Hepatocyte (in vitro differentiated cells): ENCODE results near the gene OXSR1. TPM values are rescaled to one million over a fixed set of nuclear protein-coding genes. Genes with fewer than 3 reads are reported as not detected.

Experiments
- DNase-seq: peaks from one replicate; pipeline ENCODE4 v3.0.0-alpha.2; 2016; ENCODE audit warnings: low spot score
- H2AFZ ChIP-seq: fragments of 200-600 bp; sonication (generic); 2 replicates; pipeline ENCODE4 v1.6.0; 2016; ENCODE audit warnings: antibody characterized with exemption, mild to moderate bottlenecking
- H3K27ac ChIP-seq: fragments of 200-600 bp; sonication (generic); 2 replicates; pipeline ENCODE4 v1.5.1; 2016; ENCODE audit warnings: mild to moderate bottlenecking
- H3K27me3 ChIP-seq: fragments of 200-600 bp; sonication (generic); 2 replicates; pipeline ENCODE4 v1.6.1; 2016
- H3K36me3 ChIP-seq: fragments of 200-600 bp; sonication (generic); replicated peaks from 2 replicates; pipeline ENCODE4 v1.5.1; 2016; ENCODE audit warnings: low read depth; ENCODE audit not compliant: insufficient read depth
- H3K4me1 ChIP-seq: fragments of 200-600 bp; sonication (generic); 2 replicates; pipeline ENCODE4 v1.5.1; 2016; ENCODE audit warnings: mild to moderate bottlenecking, moderate library complexity; ENCODE audit not compliant: insufficient read depth
- H3K4me2 ChIP-seq: fragments of 200-600 bp; sonication (generic); 2 replicates; pipeline ENCODE4 v1.6.0; 2016
- H3K4me3 ChIP-seq: fragments of 200-600 bp; sonication (generic); 2 replicates; pipeline ENCODE4 v1.5.1; 2016; ENCODE audit warnings: mild to moderate bottlenecking
- H3K79me2 ChIP-seq: fragments of 200-600 bp; sonication (generic); 2 replicates; pipeline ENCODE4 v1.6.0; 2017; ENCODE audit warnings: mild to moderate bottlenecking
- H3K9me2 ChIP-seq: fragments of 200-600 bp; sonication (generic); replicated peaks from 2 replicates; pipeline ENCODE4 v1.6.0; 2017; ENCODE audit warnings: mild to moderate bottlenecking; ENCODE audit not compliant: insufficient read depth
- H3K9me3 ChIP-seq: fragments of 200-600 bp; sonication (generic); 2 replicates; pipeline ENCODE4 v1.5.1; 2016; ENCODE audit warnings: low read depth, mild to moderate bottlenecking
- H4K20me1 ChIP-seq: fragments of 200-600 bp; sonication (generic); 2 replicates; pipeline ENCODE4 v1.6.0; 2016; ENCODE audit warnings: mild to moderate bottlenecking; ENCODE audit not compliant: insufficient read depth, poor library complexity, severe bottlenecking
- EZH2 ChIP-seq: fragments of 200-600 bp; sonication (generic); IDR thresholded peaks from 2 replicates; pipeline ENCODE4 v1.6.1; 2016; ENCODE audit warnings: antibody characterized with exemption, mild to moderate bottlenecking, borderline replicate concordance
- EZH2phosphoT487 ChIP-seq: fragments of 200-600 bp; sonication (generic); IDR thresholded peaks from one replicate; pipeline ENCODE4 v1.6.1; 2018; ENCODE audit warnings: antibody characterized with exemption, mild to moderate bottlenecking, low read depth, moderate library complexity; ENCODE audit not compliant: unreplicated experiment, severe bottlenecking
- WGBS: methylation state at CpG from one replicate; pipeline ENCODE4 v1.1.6; 2016; ENCODE audit warnings: low lambda C conversion rate; ENCODE audit errors: missing lambda C conversion rate; 5-methylcytosine and 5-hydroxymethylcytosine counted together
- polyA plus RNA-seq: library from polyadenylated mRNA; unstranded; fragments of >200 nt; fragmentation: Nextera tagmentation; extraction: Ambion mirVana; gene quantifications from 2 replicates; pipeline ENCODE4 v1.2.1, GENCODE V29; 2016
- total RNA-seq: library from RNA; depleted of rRNA; stranded (reverse); fragments of >200 nt; gene quantifications from 2 replicates; pipeline ENCODE4 v1.2.3, GENCODE V29; 2014
- TF ChIP-seq, protein P1 (sequence below): fragments of 200-600 bp; sonication (generic); IDR thresholded peaks from 2 replicates; pipeline ENCODE4 v1.5.1; 2016; ENCODE audit warnings: antibody characterized with exemption, mild to moderate bottlenecking; ENCODE audit not compliant: poor library complexity

Gene OXSR1
- total and polyA plus RNA-seq, 2 experiments from 2014 or later = 15.7 to 30.7 TPM

DNA sequence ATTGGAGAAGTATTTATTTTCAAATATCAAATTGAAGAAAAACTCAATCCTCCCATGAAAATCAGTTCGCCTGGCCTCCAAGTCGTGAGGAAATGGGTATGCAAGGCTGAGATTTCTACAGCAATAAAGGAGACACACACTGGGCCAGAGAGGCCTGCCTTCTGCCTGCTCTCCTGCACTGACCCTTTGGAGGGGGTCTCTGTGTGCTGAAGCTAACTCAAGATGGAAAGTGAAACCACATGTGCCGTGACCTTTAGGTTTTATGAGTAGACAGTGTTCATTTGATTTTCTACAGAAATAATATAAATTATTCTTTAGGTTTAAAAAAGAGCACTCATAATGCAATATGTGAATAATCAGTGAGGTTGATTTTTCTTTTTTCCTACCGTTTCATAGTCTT, 88.4 kb downstream of the OXSR1 start:
- no peak for DNase-seq
- TF ChIP-seq EZH2phosphoT487 = no peak
- TF ChIP-seq, protein P1, sequence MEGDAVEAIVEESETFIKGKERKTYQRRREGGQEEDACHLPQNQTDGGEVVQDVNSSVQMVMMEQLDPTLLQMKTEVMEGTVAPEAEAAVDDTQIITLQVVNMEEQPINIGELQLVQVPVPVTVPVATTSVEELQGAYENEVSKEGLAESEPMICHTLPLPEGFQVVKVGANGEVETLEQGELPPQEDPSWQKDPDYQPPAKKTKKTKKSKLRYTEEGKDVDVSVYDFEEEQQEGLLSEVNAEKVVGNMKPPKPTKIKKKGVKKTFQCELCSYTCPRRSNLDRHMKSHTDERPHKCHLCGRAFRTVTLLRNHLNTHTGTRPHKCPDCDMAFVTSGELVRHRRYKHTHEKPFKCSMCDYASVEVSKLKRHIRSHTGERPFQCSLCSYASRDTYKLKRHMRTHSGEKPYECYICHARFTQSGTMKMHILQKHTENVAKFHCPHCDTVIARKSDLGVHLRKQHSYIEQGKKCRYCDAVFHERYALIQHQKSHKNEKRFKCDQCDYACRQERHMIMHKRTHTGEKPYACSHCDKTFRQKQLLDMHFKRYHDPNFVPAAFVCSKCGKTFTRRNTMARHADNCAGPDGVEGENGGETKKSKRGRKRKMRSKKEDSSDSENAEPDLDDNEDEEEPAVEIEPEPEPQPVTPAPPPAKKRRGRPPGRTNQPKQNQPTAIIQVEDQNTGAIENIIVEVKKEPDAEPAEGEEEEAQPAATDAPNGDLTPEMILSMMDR = no peak
- no peak for TF ChIP-seq EZH2
- no peaks in the 10 kb centered on the region for H3K27me3 ChIP-seq
- H3K9me3 ChIP-seq = no peaks in the 10 kb centered on the region
- H3K4me3 ChIP-seq = no peak overlapping the region
- no peak overlapping the region for H3K27ac ChIP-seq
- 93% methylated on average over 4 of the region's 4 CpGs for WGBS
- no peaks in the 10 kb centered on the region for H4K20me1 ChIP-seq
- no peaks in the 10 kb centered on the region for H3K36me3 ChIP-seq
- no peak overlapping the region for H3K4me2 ChIP-seq
- no peak overlapping the region for H2AFZ ChIP-seq
- no peaks in the 10 kb centered on the region for H3K4me1 ChIP-seq
- H3K79me2 ChIP-seq = no peaks in the 10 kb centered on the region
- H3K9me2 ChIP-seq = no peaks in the 10 kb centered on the region

DNA sequence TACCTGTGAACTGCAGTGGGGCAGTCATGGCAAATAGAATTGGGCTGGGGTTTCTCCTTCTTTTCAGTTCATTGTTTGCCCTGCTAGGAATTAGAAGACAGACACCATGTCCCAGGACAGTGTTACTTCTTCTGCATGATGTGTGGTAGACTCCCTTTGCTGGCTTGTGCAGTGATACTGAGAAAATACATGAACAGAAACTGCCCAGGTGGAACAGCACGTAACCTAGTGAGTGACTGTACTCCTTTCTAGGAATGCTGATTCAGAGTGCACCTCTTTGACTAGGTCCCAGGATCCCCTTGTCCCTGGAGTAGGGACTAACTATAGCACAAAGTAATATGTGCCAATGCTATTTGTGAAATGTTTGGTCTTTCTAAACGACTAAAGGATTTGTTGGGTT, 89.5 kb downstream of the OXSR1 start:
- Histone ChIP-seq H3K27ac (no peak overlapping the region), H3K79me2 (no peaks in the 10 kb centered on the region), H3K4me2 (no peak overlapping the region), H3K9me3 (no peaks in the 10 kb centered on the region), H3K36me3 (no peaks in the 10 kb centered on the region), H4K20me1 (no peaks in the 10 kb centered on the region), H2AFZ (no peak overlapping the region), H3K27me3 (no peaks in the 10 kb centered on the region), H3K4me1 (no peaks in the 10 kb centered on the region), H3K9me2 (no peaks in the 10 kb centered on the region), H3K4me3 (no peak overlapping the region)
- TF ChIP-seq, protein P1 = no peak
- no peak for TF ChIP-seq EZH2phosphoT487
- TF ChIP-seq EZH2 = no peak
- DNase-seq = no peak
- WGBS = 92% methylated on average over 2 of the region's 2 CpGs

GRCh38 chr3:38255627-38256026, 90.3 kb downstream of the OXSR1 start:
- Histone ChIP-seq H3K79me2 (no peaks in the 10 kb centered on the region), H3K4me1 (no peaks in the 10 kb centered on the region), H3K4me2 (no peak overlapping the region), H2AFZ (no peak overlapping the region), H4K20me1 (no peaks in the 10 kb centered on the region), H3K36me3 (no peaks in the 10 kb centered on the region), H3K9me3 (no peaks in the 10 kb centered on the region), H3K9me2 (no peaks in the 10 kb centered on the region), H3K4me3 (no peak overlapping the region), H3K27me3 (no peaks in the 10 kb centered on the region), H3K27ac (no peak overlapping the region)
- DNase-seq = no peak
- TF ChIP-seq, protein P1 = no peak
- TF ChIP-seq EZH2 (no peak), EZH2phosphoT487 (no peak)
- 100% methylated on average over 1 of the region's 1 CpG for WGBS

DNA sequence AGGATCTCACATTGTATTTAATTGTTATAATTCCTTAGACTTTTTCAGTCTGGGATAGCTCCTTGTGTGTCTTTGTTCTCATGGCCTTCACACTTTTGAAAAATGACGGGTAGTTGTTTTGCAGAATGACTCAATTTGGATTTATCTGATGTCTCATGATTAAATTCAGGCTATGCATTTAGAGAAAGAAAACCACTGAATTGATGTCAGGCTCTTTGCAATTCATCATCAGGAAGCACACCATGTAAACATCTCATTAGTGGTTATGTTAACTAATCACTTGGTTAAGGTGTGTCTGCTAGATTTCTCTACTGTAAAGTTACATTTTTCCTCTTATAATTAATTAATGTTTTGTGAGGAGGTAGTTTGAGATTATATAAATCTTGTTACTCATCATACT, 92.2 kb downstream of the OXSR1 start:
- H3K4me2 ChIP-seq = no peak overlapping the region
- no peak for DNase-seq
- no peaks in the 10 kb centered on the region for H3K4me1 ChIP-seq
- H3K36me3 ChIP-seq = no peaks in the 10 kb centered on the region
- TF ChIP-seq, protein P1 = no peak
- TF ChIP-seq EZH2 (no peak), EZH2phosphoT487 (no peak)
- H3K27me3 ChIP-seq = no peaks in the 10 kb centered on the region
- H3K79me2 ChIP-seq = no peaks in the 10 kb centered on the region
- H3K9me2 ChIP-seq = no peaks in the 10 kb centered on the region
- no peak overlapping the region for H2AFZ ChIP-seq
- WGBS = 81% methylated on average over 1 of the region's 1 CpG
- H3K4me3 ChIP-seq = no peak overlapping the region
- H3K27ac ChIP-seq = no peak overlapping the region
- no peaks in the 10 kb centered on the region for H4K20me1 ChIP-seq
- H3K9me3 ChIP-seq = no peaks in the 10 kb centered on the region
